ENCODE results near the gene GUCY1B1. TPM values are rescaled to one million over a fixed set of nuclear protein-coding genes. Genes with fewer than 3 reads are reported as not detected.

The GUCY1B1 gene
- polyA plus RNA-seq, 12 donors: 17.7 to 28.0 (median 22.2) TPM; not detected in 1

DNA sequence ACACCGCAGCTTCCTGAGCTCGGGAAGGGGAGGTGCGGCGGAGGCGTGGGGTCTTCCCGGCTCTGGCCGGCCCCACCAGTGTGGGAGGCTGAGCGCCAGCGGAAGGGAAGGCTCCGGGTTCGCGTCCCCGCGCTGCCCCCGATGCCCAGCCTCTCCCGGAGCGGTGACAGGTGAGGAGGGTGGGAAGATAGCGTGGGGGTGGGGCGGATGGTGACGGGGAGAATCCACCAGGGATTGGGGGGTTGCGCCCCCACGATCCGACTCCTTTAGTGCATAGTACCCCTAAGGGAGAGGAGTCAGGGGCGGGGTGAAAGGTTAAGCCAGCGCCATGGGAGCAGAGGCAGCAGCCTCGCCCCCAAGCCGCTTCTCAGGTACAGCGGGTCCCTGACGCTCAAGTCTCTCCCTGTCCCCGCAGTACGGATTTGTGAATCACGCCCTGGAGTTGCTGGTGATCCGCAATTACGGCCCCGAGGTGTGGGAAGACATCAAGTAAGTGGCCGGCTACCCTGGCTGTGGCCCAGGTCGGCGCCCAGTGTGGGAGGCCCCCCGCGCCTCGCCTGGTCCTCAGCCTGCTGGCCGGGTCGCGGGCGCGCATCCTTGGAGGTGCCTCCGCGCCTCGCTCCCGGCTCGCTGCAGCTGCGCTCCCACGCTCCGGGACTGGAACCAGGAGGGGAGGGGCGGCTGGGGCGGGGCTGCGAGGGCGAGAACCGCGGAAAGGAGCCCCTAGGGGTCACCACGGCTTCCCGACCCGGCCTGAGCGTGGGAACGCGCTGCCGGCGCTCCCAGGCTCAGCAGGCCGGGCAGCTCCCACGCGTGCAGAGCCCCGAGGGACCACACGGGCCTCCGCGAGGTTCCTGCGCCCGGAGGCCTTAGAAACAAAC, 791 bp downstream of the GUCY1B1 start:
- peak; percentile 76 for DNase-seq

DNA sequence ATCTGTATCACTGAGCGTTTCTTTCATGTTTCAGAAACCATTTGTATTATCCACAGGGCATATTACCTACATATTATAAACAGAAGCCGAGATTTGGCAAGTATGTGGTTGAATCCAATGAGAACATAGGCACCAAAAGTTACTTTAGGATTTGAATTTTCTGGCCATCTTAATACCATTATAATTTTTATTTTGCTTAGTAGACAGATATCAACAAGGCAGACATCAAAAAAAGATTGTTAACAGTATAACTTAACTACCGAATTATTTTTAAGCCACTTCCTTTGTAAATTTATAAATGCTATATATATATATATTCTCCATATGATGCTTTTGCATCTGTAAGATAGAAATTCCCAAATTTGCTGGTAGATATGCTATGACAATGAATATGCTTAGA, 2.2 kb downstream of the GUCY1B1 start:
- DNase-seq: no peak

GRCh38 chr4:155761916-155762315, 3.1 kb downstream of the GUCY1B1 start:
- DNase-seq: no peak

DNA sequence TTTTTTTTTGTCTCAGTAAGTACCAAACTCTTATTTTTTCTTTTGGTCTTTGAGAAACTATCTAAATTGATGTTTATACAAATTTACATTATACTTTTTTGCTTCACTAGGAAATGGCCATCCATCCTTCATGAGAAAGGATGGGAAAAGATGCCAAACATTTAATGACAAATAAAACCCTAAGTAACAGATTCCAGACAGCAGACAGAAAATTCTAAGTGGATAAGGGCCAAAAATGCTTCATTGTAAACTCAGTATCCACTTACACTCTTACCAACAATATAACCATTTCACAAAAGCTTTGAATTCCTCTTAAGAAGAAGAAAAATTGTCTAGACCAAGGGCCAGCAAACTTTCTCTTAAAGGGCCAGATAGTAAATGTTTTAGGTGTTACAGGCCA, 3.5 kb downstream of the GUCY1B1 start:
- DNase-seq: no peak

DNA sequence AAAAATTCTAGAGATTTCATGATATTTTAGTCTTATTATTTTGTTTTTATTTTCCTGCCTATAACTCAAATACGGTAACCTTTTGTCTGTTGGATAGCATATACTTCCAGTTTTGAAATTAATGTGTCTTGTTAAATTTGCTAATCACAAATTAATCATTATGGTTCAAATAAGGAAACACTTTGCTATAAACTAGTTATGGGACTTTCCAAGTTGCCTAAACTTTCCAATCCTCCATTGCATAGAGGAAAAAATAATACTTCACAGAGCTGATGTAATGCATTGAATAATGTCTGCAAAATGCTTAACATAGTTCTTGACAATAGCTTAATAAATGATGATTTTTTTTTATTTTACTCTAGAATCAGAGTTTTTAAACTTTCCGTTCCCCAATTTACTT, 4.7 kb downstream of the GUCY1B1 start:
- DNase-seq: no peak

DNA sequence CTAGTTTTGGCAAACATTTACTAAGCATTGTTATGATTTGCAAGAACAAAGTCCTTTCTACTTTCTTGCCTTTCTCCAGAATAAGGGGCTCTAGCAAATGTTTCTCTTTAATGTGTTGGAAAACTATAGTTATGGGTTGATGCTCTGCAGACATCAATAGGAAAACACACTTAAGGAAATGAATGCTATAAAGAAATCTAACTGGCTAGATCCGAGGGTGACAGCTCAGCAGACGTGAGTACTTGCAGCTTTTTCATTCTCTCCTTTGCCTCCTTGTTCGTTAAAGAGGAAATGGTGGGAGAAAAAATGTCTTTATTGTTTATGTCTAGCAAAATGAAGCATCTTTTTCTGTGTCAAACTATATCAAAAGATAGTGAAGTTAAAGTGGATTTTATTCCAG, 6.3 kb downstream of the GUCY1B1 start:
- no peak for DNase-seq

- no peak for DNase-seq
Observed at GRCh38 chr4:155766622-155767021, 7.8 kb downstream of the GUCY1B1 start.

DNA sequence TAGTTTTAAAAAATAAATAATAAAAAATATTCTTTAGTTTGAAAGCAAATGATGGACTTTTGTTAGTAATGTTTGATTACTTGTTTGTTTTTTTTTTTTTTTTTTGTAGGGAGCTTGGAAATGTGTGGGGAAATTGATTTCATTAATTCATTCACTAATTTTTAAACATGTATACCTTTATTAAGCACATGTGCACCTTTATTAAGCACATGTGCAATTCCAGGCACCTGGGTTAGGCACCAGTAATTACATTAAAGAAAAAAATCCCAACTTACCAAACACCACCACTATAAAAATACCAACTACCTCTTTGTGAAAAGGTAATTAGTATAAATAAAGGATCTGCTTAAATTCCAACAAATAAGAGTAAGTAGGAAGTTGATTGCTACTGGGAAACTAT, 9.5 kb downstream of the GUCY1B1 start:
- DNase-seq: no peak

GRCh38 chr4:155769090-155769489, 10.3 kb downstream of the GUCY1B1 start:
- no peak for DNase-seq

DNA sequence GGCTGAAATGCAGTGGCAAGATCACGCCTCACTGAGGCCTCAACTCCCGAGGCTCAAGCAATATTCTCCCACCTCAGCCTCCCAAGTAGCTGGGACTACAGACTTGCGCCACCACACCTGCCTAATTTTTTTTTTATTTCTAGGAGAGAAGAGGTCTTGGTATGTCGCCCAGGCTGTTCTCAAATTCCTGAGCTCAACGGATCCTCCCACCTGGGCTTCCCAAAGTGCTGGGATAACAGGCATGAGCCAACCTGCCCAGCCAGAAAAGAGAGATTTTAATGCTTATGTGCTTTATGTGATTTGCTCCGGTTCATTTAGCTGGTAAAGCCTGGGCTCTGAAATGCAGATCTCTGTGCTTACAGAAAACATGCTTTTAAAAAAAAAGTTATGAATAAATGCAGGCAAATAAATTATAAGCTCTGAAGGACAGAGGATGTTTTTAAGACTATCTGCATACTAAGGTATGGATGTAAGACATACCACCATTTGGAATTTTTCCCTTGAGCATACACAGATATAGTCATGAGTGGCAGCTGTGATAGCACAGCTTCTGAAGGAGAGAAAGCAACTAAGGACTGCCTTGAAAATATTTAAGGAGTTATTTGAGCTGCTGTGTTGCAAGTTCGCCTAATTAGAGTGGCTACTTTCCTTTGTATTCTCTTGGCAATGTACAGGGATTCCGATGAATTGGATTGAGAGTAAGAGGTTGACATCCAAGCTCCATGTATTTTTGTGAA, 13.8 kb downstream of the GUCY1B1 start:
- DNase-seq: no peak

DNA sequence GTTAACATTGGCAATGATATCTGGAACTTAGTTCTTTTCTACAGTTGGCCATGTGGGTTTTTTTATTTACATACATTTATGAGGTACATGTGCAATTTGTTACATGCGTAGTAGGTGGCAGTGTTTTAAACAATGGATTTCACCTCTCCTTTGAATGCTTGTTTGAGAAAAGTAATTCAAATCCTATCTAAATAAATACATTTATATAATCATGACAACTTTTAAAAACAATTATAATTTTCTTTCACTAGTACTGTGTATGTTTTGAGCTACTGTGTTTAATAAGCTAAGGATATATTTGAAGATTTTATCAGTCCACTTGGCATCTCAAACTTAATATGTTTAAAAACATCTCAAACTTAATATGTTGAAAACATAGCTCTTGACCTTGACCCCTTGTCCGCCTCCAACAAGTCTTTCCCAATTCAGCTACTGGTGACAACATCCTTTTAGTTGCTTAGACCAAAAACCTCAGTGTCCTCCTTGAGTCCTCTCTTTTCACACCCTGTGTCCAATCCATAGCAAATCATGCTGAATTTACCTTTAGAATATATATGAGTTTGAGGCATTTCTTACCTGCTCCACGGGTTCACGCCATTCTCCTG, 14.5 kb downstream of the GUCY1B1 start:
- no peak for DNase-seq

DNA sequence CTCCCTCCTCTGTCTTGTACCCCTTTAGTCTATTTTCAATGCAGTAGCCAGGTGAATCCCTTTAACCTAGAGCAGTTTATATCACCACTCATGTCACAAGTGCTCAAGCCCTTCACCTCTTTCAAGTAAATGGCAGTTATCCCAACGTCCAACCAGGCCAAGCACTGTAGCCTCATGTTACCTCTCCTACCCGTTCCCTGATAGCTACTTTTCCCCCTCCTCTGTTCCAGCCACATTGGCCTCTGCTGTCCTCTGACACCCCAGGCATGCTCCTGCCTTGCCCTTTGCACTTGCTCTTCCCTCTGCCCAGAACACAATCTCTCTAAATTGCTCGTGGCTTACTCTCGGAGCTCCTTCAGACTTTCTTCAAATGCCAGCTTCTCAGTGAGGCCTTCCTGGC, 15.2 kb downstream of the GUCY1B1 start:
- DNase-seq: no peak

GRCh38 chr4:155777971-155778735, 19.3 kb downstream of the GUCY1B1 start:
- DNase-seq: peak; percentile 83

DNA sequence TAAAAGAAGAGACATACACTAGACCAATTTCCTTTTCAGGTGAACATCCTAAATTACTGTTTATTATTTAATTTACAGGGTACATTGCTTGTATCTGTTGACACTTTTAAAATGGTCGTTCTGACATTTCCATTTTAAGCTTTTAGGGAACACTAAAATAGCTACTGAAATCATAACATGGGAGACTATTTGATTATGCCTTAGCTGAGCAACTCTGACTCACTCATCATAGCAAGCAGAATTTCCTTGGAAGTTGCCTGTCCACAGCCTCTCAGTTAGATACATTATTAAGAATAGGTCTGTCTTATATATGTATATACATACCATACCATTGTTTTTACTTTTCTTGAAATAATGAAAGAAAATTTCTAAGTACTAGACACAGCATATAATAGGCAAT, 22.0 kb downstream of the GUCY1B1 start:
- no peak for DNase-seq

- DNase-seq: no peak
Observed at GRCh38 chr4:155781249-155781831, 22.5 kb downstream of the GUCY1B1 start.

- no peak for DNase-seq
Observed at GRCh38 chr4:155784637-155785036, 25.8 kb downstream of the GUCY1B1 start.

- no peak for DNase-seq
Observed at GRCh38 chr4:155785828-155786227, 27.0 kb downstream of the GUCY1B1 start.

DNA sequence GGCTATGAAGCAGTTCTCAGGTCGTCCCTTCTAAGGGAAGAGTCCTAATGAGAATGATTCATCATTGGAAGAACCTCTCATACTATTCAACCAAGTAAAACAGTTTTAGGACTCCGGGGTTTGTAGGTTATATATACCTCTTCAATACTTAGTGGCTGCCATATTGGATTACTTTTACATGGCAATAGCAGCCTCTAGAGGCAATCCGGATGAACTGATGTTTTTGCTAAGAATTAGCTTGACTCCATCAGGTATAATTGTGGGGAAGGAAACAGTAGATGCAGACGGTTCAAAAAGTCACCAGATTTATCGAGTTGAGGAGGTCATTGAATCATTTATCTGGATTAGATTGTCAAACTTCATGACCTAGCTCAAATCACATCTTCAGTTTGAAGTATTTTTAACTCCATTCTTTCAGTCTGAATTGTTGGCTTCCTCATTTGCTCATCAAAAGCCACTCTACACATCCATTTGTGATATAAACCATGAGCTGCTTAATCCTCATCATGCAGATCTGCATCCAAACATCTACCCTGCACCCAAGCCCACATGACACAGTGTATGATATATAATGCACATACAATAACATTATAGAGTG, 28.4 kb downstream of the GUCY1B1 start:
- DNase-seq: peak; percentile 43

DNA sequence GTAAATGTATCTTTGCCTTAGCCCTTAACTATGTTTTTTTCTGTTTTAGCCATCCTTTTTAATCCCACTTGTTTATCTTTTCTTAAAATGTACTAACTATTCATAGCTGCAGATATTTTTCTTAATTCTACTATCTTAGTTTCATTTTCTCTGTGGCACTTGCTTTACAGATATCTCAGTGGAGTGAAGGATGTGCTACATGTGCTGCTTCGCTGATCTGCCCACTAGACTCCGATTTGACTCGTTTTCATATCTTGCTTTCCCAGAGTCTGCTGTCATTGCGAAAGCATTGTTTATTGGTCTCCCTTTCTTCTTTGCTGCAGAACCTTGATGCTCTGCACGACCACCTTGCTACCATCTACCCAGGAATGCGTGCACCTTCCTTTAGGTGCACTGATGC, 30.6 kb downstream of the GUCY1B1 start:
- DNase-seq: no peak

- DNase-seq: no peak
Observed at GRCh38 chr4:155789982-155790381, 31.2 kb downstream of the GUCY1B1 start.

GRCh38 chr4:155794589-155795236, 35.9 kb downstream of the GUCY1B1 start:
- DNase-seq: no peak

Measured in muscle of arm (tissue), 12 donors.